Activated gamma-delta T cell treated with Interleukin-2 at 50 U/mL for 16 hours (primary cell): Measurements from ENCODE around the gene PCSK9.
"Not testable (repeated sequence)": the region's sequence is repeated elsewhere in the genome, so short reads cannot be mapped to it uniquely, and the experiment has no call there.

Experiments
- DNase-seq: peaks from one replicate; pipeline ENCODE4 v3.0.0-alpha.2; 2020

Gene PCSK9

DNA sequence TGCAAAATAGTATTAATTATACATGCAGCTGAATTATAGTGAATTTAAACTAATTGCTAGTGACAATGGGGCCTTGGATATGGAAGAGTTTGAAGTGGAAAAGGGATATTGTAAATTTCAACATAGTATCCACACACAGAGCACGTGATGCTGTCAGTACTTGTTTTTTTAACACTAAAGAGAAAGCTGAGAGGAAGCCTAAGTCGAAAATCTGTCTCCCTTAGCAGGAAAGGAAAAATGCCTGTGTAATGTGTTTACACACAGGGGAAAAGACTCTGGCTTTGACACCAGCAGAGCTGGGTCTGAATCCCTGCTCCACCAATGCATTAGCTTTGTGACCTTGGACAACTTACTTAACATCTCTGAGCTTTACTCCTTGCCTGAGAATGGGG lies 42.6 kb downstream of the PCSK9 start:
- no peak for DNase-seq

DNA sequence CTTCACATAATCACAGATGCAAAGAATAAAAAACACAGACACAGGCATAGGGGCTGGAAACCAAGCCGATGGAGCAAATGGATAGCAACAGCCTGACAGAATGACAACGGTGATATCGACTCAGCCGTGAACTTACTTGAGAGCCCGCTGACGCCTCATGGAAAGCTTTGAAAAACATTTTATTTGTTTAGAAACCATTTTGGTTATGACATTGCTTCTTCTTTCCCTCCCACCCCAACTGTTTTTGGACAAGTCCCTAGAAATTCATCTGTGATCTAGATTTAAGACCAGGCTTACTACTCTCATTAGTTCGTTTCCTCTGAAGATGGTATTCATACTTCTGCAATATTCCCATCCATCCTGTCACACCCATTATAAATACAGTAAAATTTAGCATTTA lies 44.9 kb downstream of the PCSK9 start:
- DNase-seq, result no peak

DNA sequence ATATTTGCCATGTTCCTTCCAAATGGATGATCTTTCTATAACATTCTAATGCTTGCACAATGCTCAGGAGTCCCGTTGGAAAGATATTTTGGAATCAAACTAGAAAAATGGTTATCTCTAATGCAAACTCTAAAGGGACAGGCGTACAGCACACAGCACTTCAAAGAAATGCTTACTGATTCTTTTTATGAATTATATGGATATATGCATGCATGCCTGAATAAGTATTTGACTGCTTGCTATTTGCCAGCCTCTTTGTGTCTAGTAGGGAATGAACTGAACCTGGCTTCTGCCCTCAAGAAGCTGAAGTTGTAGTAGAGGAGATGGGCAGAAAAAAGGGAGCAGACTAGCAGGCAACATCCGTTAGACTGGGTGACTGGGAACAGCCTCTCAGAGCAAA lies 48.1 kb downstream of the PCSK9 start:
- DNase-seq, result no peak

DNA sequence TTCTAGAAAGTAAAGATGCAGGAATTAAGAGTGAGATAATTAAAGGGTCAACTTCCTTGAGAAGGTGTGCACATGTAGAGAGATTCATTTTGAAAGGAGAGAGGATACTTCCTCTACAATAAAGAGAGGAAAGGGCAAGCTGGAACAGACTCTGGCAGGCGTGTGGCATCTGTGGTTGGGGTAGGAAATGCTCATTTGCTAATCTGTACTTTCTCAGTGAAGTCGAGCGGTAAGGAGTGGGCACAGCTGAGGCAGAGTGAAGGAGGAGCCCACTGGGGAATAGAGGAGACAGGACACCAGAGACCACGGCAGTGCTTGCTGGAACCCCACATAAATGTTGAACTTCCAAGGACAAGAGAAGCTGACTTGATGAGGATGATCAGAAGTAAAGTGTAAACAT lies 49.1 kb downstream of the PCSK9 start:
- no peak for DNase-seq

DNA sequence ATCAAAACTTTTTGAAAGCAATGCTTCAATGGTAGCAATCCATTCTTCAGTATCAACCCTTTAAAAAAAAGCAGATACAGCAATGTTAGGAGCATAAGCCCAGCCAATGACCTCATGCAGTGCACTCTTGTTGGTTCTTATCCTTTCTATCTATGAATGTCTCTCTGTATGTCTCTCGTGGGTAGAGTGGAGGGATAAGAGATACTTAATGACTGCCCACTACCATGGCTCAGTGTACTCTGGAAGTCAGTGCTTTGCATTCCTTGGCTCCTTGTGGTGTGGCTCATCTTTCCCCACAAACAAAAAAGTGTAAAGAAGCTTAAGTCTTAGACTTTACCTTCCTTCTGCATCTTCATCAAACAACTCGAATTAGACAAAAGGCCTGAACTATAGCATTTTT lies 50.3 kb downstream of the PCSK9 start:
- DNase-seq, result no peak

DNA sequence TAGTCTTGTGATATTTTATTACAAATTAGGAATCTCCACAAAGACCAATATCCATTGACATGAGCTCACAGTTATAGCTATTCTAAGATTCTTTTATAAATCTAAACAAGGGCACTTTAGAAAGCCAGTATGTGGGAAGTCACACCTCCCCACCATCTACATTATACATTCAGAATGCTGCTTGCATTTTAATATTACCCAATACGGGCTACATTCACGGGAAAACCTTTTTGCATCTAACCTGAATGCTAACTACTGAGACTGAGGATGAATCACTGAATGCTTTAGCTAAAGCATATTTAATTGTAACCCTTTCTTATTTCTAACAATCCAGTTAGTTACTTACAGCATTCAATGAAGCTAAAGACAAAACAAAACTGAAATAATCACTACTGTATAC lies 53.1 kb downstream of the PCSK9 start:
- DNase-seq, result no peak

DNA sequence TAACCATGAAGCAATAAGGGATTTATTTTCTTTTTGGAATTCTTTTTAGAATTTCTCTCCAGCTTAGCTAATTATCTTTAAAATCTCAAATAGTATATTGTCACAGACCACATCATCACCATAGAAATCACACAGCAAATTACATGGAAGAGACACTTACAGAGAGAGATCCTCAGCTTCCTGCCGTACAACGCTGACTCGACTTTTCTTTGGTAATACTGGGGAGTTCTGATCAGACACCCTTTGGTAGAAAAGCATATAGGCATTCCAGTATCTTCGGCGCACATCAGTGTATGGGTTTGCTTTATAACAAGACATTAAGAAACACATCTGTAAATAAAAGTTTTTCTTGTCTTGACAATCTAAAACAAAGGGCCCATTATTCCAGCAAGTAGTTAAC lies 55.7 kb downstream of the PCSK9 start:
- no peak for DNase-seq

DNA sequence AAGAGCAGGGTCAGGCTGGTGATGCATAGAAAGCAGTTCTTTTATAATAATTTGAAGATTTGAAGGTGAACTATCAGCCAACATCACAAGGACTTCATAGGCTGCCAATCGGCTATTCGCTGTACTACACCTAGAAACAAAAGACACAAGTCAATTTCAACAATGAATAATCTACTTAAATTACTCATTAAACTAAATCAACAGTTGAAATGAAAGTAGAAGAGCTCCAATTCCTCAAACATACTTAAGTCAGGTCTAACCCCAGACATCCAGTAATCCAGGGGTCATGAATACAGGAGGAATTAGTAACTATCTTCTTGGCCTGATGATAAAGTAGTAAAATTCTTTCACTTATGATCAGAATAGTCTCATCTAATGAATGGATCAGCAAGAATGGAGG lies 64.5 kb downstream of the PCSK9 start:
- no peak for DNase-seq

DNA sequence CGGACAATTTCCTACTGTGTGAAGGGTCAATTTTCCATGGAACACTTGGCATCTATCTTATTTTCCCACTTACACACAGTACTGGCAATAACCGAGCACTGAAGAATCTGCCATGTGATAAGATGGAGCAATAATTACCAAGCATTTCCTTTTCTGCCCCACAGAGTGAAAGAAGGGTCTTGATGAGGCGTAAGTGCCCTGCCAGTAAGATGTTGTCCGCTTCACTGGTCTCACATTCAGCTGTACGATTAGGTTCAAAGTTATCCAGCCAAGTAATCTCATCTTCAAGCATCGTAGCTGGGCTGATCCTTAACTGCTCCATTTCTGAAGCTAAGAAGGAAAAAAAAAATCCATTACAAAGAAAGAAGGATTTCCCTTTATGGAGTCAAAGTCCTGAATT lies 67.8 kb downstream of the PCSK9 start:
- DNase-seq, result no peak

DNA sequence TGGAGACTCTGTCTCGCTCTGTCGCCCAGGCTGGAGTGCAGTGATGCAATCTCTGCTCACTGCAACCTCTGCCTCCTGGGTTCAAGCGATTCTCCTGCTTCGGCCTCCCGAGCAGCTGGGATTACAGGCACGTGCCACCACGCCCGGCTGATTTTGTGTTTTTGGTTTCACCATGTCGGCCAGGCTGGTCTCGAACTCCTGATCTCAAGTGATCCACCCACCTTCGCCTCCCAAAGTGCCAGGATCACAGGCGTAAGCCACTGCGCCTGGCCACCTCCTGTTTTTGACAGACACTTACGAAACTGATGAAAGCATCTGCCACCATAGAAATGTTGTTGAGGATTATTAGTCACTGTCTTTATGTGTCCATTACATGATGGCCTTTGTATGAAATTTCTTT lies 69.7 kb downstream of the PCSK9 start:
- DNase-seq, result not testable (repeated sequence)
